Measurements from ENCODE around the gene ING3.

ING3 gene, protein sequence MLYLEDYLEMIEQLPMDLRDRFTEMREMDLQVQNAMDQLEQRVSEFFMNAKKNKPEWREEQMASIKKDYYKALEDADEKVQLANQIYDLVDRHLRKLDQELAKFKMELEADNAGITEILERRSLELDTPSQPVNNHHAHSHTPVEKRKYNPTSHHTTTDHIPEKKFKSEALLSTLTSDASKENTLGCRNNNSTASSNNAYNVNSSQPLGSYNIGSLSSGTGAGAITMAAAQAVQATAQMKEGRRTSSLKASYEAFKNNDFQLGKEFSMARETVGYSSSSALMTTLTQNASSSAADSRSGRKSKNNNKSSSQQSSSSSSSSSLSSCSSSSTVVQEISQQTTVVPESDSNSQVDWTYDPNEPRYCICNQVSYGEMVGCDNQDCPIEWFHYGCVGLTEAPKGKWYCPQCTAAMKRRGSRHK

DNA sequence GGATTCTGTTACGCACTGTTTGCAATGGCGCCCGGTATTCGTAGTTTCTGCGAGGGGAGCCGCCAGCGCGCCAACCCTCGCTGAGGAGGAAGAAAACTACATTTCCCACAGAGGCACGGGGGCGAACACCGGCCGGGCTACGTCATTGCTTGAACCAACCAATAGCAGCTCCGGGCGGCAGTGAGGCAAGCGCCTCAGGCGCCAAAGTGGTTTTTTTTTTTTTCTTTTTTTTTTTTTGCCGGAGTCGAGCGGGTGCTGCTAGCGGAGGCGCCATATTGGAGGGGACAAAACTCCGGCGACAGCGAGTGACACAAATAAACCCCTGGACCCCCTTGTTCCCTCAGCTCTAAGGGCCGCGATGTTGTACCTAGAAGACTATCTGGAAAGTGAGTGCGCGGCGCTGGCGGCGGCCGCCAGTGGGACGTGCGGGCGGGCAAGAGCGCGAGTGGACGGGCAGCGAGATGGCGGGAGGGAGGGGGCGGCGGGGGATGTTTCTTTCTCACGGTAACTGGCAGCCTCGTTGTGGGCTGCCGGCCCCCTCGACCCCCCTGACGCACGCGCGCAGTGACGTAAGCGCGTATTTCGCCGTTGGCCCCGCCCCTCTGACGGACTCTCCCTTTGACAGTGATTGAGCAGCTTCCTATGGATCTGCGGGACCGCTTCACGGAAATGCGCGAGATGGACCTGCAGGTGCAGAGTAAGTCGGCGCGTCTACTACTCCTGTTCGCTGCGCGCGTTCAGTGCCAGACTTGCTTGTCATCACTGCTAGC is at the start of gene ING3:
Gene ING3 (plus strand): TSS at position 239 of the 770 bp plus-strand sequence. CDS start 120 bp downstream, at position 359.
- peak; percentile 95 to 97 for DNase-seq (ENCODE audit: low read depth in 2 of 2)

DNA sequence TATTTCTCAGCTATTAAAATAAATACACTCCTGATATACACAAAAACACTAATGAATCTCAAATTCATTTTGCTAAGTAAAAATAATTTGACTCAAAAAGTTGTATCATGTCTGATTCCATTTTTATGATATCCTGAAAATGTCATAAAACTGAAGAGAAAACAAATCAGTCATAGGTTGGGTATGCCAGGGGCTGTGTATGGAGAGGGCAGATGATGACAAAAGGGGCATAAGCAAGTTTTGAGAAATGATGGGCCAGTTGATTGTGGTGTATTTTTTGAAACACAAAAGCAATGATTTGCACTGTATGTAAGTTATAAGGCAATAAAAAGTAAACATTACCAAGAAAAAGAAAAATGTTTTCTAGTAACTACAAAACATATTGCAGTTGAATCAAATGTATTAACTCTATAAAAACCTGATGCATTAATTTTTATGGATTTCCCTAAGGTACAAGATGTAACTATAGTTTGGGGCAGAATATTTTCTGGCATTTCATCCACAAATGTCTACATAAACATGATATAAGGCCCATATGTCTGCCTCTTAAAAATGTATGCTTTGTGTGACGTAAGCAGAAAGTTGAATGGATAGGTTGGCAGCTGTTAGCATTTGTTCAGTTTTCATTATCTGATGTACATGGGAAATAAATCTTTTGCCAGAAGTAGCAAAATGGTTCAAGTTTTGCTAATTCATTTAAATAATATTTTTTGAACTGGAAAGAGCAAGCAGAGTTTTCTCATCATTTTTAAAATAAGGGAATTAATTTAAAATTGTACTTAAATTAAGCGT is 35.1 kb upstream of the ING3 start:
- DNase-seq (ENCODE audit: low read depth in 2 of 2) = no peak

DNA sequence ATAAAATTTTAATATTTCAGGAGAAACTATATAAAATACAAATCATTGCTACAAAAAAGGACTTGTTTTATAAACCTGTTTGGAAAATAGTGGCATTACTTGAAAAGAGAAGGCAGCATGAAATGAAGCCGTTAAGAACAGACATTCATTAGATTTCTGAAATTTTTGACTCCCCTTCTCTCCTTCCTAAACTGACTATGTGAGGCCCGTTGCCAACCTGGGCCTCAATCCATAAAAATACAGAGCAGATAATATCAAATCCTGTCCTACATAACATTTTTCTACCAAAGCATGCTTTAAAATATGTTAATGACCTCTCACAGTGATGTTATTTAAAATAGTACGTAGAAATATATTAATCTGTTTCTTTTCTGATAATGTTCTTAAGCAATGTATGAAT is 34.5 kb upstream of the ING3 start:
- DNase-seq (ENCODE audit: low read depth in 2 of 2) = no peak

DNA sequence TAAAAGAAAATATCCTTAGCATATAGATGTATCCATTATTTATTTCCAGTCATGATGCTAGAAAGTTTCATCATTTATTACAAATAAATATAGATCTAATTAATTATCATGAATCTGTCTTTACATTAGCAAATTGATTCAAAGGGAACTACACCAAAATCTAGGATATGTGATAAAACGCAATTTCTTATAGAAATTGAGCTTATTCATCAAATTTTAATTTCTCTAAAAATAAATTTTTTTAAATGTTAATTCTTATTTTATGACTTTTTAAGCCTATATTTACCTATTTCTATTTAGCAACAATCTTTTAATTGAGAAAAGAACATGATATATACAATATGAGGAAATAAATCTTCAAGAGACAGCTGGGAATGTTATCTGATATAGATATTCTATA is 34.0 kb upstream of the ING3 start:
- no peak for DNase-seq (ENCODE audit: low read depth in 2 of 2)

DNA sequence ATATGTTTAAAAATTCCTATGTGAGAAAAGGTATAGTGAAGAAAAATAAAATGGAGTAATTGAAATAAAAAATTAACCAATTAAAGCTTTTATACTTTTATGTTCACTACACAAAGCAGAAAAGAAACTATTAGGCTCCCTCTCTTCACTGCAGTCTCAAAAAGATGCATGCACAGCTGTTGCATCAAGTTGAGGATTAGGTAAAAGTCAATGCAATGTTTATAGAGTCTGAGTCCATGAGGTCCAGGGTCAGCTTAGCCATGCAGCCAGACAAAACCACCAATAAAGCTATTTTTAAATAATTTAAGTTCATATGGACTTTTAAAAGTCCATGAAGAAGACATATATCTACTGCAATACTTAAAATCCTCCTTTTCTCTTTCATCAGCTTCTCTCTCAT is 31.1 kb upstream of the ING3 start:
- no peak for DNase-seq (ENCODE audit: low read depth in 2 of 2)

DNA sequence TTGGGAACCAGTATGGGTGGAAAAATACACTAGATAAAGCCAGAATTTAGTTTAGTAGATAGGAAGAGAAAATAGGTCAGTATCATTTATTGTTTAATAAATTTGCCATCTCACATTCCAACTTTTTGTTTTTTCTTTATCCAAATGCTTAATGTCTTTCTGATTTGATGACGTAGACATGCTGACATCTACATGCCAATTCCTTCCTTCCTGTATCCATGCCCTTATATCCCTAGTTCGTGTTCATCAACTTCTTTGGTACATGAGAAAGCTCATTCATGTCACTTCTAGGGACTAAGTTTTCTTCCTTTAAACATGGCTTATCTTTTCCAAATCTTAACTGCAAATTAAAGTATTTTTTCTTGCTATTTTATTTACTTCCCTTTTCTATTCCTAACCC is 30.5 kb upstream of the ING3 start:
- no peak for DNase-seq (ENCODE audit: low read depth in 2 of 2)

DNA sequence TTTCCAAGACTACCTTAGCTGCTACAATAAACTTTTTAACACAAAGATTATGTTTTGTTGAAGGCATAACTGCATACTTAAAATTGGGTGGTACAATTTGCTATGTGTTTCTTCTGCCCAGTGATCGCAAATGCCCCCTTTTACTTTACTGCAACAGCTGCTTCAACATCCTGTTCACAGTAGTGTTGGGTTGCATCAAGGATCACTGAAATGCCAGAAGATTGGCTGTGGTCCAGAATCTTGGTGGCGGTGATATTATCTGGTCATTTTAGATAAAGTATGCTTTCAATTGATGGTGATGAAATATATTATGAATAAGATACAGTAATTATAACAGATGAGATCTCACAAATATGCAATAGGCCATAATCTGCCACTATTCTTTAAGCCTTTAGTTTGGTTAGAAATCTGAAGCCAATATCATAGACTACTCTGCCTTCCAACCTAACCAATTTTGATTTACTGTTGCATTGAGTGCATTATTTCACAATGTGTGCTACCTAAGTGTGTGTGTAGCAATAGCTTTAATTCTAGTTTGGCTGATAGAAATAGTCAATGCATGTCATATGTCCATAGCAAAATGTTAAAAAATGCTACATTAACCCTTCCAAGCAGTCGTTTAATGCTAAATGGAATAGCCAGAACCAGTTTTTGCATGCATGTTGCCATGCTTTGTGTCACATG is 29.8 kb upstream of the ING3 start:
- DNase-seq (ENCODE audit: low read depth in 2 of 2) = no peak

DNA sequence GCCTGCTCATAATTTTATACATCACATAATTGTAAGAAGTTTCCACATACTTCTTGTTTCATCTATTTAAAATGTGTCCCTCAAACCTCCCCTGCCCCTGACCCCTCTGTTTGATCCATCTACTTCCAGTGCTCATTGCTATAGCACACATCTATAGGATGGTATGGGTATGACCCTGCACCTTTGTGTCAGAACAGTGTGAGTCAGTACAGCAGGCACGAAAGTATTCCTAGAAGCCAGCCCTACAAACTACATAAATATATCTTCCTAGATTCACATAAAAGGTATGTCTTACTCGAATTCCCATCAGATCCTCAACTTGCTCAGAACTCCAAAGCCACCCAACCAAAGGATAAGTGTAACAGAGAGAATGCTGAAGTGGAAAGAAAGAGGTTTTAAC is 25.7 kb upstream of the ING3 start:
- DNase-seq (ENCODE audit: low read depth in 2 of 2) = no peak

DNA sequence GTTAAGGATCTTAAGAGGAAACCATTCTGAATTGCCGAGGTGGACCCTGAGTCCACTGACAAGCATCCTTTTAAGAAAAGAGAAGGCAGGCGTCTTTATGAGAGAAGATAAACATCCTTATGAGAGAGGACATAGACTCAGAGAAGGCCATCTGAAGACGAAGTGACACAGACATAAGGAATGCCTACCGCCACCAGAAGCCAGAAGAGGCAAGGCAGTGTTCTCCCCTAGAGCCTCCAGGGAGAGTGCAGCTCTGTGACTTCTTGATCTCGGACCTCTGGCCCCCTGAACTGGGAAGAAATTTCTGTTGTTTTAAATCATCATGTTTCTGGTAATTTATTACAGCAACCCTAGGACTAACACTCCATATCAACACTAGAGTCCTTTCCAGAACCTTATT is 25.2 kb upstream of the ING3 start:
- no peak for DNase-seq (ENCODE audit: low read depth in 2 of 2)

DNA sequence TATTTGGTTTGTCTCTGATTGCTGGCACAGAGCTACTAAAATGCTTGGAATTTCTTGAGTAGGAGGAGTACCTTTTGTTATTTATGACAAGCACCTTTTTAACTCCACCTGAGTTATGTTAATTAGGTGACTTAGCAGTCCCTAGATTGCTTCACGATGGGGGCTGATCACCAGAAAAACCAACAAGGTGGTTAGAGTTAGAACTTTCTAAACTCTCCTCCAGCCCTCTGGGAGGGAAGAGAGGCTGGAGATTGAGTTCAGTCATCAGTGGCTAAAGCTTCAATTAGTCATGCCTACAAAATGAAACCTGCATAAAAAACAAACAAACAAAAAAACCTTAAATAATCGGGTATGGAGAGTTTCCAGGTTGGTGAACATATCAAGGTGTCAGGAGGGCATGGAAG is 23.6 kb upstream of the ING3 start:
- DNase-seq (ENCODE audit: low read depth in 2 of 2) = no peak

DNA sequence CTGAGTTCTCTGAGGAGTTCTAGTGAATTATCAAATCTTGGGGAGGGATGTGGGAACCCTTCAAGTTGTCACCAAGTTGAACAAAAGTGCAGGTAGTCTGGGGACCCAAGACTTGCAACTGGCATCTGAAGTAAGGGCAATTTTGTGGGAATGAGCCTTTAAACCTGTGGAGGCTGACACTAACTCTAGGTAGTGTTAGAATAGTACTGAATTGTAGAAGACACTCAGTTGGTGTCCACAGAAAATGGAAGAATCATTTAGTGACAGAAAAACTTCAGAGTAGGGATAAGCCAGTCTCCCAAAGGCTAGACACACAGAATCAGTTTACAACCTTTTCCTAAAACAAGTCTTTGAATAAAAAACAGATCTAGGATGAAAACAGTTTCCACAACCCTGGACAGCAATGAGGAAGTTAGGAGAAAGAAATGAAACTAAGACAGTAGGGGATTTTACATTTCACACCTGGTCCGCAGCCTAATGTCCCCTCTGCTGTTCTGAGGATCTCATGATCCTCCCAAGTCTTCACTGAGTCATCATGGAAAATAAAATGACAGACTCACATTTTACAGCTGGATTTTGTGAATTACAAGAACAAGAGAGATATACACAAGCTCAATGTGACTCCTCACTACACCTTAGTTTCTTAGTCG is 23.0 kb upstream of the ING3 start:
- no peak for DNase-seq (ENCODE audit: low read depth in 2 of 2)

DNA sequence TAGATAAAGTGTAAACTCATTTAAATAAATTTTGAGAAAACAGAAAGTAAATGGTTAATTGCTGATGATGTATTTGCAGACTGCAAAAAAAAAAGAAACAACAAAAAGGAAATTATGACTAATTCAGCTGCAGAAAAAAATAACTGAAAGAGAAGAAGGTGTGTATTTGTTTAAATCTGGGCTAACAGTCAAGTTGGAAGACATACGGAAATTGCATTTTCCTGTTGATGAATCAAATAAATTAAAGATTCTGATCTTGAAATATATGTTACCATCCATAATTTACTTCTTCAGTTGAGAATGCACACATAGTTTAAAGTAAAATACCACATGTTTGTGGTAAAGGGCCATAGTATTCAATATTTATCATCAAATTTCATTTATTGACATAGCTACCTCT is 19.3 kb upstream of the ING3 start:
- no peak for DNase-seq (ENCODE audit: low read depth in 2 of 2)

DNA sequence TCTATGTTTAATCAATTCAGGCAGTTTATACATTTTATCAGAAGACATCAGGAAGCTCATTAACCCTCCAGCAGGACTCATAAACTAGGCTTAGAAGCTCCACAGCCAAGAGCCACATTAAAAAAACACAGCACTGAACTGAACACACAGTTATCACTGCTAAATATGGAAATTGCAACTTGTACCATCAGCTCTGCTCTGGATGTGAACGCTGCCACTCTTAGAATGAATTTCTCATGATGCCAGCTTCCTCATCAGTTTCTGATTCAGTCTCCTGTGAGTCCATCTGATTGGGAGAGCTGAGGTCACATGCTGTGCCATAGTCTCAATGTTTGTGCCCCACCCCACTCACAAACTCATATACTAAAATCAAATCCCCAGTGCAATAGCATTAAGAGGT is 17.1 kb upstream of the ING3 start:
- DNase-seq (ENCODE audit: low read depth in 2 of 2) = no peak

DNA sequence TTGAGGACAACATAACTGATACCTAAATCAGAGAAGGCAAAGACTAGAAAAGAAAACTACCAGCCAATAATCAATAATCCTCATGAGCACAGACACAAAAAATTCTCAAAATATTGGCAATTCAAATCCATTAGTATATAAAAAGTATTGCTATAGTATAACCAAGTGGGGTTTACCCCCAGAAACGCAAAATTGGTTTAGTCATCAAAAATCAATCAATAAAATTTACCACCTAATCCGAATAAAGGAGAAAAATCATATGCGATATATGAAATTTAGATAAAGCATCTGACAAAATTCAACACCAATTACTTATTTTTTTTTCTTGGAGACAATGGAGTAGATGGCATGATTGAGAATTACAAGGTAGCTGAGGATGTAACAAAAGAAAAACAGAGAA is 11.2 kb upstream of the ING3 start:
- no peak for DNase-seq (ENCODE audit: low read depth in 2 of 2)

DNA sequence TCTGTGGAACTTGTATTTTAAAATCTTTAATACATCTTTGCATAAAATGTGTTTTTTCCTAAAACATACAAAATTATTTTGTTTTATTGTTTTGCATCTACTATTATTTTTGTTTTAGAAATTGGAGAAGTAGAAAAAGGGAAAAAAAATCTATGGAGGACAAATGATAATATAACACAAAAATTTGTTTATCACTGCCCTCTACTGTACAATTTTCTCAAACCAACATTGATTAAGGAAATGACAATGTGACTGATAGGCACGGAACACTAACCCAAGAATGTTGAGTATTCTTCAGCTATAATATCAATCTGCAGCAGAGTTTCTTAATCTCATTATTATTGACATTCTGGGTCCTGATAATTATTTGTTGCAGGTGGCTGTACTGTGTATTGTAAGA is 9.5 kb upstream of the ING3 start:
- no peak for DNase-seq (ENCODE audit: low read depth in 2 of 2)

DNA sequence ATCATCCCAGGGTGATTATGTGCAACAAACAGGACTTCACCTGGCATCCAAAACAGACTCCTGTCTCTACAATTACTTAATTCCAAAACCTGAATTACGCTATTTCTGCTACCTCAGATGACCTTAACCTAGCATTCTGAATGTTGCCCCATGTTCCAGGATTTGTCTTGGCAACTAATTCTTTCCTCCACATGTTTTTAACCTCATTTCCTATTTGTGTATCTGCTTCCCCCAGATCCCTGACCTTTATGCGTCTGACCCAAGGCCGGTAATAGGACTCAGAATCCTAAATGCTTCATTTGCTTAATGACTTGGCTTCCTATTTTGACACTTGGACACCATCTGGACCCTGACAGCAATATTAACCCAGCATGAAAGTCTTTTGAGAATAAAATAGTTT is 8.7 kb upstream of the ING3 start:
- DNase-seq (ENCODE audit: low read depth in 2 of 2) = no peak

DNA sequence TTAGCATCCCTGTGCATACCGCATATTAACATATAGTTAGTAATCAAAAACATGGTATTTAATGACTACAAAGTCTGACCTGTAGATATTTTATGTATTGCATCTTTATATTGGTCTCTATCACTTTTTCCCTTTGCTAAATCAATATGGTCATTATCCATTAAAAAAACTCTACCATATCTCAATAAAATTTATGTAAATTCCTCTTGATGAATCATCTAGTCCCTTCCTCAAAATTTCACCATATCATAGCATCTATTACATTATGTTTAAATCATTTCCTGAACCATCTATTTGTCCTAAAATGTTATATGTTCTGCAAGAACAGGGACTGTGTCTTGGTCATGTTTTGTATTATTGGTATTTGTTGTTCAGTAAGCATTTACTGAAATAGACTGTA is 7.7 kb upstream of the ING3 start:
- no peak for DNase-seq (ENCODE audit: low read depth in 2 of 2)

DNA sequence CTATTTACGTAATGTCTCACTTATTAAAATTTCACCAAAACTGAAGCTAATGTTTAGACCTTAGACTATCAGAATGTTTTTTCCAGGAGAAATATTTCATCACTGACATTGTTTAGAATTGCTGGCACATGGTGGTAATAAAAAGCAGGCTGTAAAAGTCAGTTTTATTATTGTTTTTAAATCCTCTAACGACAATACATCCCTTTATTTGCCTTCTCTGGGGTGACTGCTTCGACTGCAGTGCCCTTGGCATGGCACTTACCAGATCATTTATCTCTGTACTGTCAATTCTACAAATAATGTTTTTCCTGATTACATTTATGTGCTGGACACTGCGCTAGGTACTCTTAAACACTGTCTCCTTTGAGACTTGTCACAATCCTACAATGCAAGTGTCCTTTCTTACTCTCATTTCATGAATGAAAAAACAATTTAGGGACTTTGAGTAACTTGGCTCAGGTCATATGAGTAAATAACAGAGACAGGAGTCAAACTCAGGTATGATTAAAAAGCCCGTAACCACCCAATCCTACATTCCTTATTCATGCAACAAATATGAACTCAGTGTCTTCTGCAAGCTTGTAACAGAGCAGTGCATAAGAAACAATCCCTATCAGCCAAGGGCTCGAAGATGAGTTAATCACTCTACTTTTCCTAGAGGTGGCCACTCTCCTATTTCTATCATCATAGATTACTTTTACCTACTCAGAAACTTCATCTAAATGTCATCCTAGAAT is 5.6 kb upstream of the ING3 start:
- no peak for DNase-seq (ENCODE audit: low read depth in 2 of 2)

DNA sequence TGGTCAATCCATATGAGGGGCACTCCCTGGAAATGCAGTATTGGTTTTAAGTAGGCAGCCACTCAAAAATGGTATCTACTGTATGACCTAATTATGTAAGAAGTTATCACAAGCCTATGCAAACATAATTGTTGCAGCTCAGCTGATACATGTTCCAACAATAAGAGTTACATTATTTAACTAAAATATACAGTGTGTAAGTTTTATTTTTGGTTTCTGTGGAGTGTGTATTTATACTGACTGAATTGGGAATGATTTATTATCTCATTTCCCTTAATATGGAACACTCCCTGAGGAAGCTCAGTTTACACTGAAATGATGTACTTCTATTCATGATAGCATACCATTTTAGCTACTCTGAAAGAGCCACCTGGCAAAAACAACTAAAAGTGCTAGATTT is 2.6 kb upstream of the ING3 start:
- no peak for DNase-seq (ENCODE audit: low read depth in 2 of 2)

DNA sequence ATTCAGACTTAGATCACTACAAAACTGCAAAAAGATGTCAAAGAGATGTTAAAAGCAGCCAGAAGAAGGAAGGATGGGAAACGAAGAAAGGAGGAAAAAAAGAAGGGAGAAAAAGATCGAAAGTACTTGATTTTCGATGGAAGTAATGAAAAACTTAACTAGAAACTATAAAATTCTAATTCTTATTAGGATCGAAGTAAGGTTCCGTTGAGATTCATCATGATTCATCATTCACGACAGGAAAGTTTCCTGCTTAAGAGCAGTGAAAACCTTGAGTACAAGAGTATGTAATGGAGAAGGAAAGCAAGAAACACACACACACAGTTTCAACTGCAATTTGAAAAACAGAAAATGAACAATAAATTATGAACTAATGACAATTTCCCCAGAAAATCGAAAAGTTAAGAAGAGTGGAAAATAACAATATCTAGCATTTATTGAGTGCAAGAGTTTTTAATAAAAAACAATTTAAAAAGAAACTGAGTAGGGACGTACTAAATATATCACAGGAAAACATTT is 1.1 kb upstream of the ING3 start:
- no peak for DNase-seq (ENCODE audit: low read depth in 2 of 2)

All from stimulated activated CD8-positive, alpha-beta memory T cell treated with anti-CD3 and anti-CD28 coated beads, Interleukin-2, amount 100 ng/mL, for 1 hour (primary cell).